ENCODE results near the gene PFN3. TPM values are rescaled to one million over a fixed set of nuclear protein-coding genes. Genes with fewer than 3 reads are reported as not detected.

PFN3 gene
- total and polyA plus RNA-seq, 8 donors = not detected

DNA sequence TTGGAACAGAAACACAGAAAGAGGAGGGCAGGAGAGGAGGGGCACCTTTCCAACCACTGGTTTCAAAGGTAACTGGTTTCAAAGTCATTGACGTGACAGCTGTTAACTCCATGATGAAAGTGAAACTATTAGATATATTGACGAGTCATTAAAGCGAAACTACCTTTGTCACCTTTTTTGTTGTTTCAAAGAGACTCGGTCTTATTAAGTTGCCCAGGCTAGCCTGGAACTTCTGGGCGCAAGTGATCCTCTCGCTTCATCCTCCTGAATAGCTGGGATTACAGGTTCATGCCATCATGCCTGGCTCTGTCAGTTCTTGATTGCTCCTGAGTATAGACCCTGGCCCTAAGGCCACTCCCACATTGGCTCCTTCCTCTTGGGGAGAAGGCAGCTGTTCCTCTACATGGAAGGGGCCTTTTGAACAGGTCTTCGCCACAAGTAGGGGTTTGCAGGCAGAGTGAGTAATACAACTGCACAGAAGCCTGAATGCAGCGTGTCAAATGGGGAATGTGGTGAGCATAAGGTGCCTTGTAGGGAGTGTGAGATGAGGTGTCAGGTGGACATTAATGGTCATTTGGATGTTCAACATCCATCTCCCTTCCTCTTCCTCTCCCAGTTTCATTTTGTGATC lies 12.3 kb upstream of the PFN3 start:
- Histone ChIP-seq H3K4me3 (no peak overlapping the region), H3K4me1 (peaks cover 0 to 6% (median 0%) of the 10 kb centered on the region in 4 donors), H3K27me3 (no peaks in the 10 kb centered on the region), H3K36me3 (no peaks in the 10 kb centered on the region), H3K27ac (peak overlapping the region in 1 of 5 donors; percentile 60), H3K9me3 (no peaks in the 10 kb centered on the region)
- WGBS, 5 donors = 60 to 72% (median 63%) methylated on average over 8 of the region's 8 CpGs
- intact Hi-C loops (cut with DNase I; ENCODE audit: low total_unique reads) = no loop called here
- no peak for TF ChIP-seq POLR2A (IDR thresholded peaks at IDR 0.05)
- no peak for DNase-seq

DNA sequence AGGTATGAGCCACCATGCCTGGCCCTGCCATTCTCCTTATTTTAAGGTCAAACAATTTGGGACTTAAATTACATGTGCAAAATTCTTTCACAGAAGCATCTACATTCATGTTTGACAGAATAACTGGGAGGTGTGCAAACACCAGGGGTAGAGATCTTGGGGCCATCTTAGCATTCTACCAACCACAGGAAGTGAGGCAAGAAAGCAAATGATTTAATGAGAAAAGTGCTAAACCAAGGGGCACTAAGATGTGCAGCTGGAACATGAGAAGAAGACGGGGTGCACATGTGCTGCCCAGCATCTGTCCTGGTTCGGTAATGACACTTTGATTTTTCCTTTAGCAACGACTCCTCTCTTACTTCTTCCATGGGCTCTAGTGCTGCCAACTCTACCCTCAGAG lies 10.1 kb upstream of the PFN3 start:
- peaks cover 0 to 3% (median 0%) of the 10 kb centered on the region in 4 donors for H3K4me1 ChIP-seq
- WGBS, 5 donors = 74 to 82% (median 79%) methylated on average over 3 of the region's 3 CpGs
- H3K4me3 ChIP-seq = no peak overlapping the region
- intact Hi-C loops (cut with DNase I; ENCODE audit: low total_unique reads) = no loop called here
- DNase-seq = no peak
- no peaks in the 10 kb centered on the region for H3K27me3 ChIP-seq
- H3K27ac ChIP-seq = no peak overlapping the region
- TF ChIP-seq EP300 (IDR thresholded peaks at IDR 0.05) = no peak
- no peak for TF ChIP-seq POLR2A (IDR thresholded peaks at IDR 0.05)
- TF ChIP-seq, protein P1, sequence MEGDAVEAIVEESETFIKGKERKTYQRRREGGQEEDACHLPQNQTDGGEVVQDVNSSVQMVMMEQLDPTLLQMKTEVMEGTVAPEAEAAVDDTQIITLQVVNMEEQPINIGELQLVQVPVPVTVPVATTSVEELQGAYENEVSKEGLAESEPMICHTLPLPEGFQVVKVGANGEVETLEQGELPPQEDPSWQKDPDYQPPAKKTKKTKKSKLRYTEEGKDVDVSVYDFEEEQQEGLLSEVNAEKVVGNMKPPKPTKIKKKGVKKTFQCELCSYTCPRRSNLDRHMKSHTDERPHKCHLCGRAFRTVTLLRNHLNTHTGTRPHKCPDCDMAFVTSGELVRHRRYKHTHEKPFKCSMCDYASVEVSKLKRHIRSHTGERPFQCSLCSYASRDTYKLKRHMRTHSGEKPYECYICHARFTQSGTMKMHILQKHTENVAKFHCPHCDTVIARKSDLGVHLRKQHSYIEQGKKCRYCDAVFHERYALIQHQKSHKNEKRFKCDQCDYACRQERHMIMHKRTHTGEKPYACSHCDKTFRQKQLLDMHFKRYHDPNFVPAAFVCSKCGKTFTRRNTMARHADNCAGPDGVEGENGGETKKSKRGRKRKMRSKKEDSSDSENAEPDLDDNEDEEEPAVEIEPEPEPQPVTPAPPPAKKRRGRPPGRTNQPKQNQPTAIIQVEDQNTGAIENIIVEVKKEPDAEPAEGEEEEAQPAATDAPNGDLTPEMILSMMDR (IDR thresholded peaks at IDR 0.05) = no peak
- TF ChIP-seq POLR2AphosphoS5 (IDR thresholded peaks at IDR 0.05) = no peak
- no peaks in the 10 kb centered on the region for H3K36me3 ChIP-seq
- no peaks in the 10 kb centered on the region for H3K9me3 ChIP-seq

DNA sequence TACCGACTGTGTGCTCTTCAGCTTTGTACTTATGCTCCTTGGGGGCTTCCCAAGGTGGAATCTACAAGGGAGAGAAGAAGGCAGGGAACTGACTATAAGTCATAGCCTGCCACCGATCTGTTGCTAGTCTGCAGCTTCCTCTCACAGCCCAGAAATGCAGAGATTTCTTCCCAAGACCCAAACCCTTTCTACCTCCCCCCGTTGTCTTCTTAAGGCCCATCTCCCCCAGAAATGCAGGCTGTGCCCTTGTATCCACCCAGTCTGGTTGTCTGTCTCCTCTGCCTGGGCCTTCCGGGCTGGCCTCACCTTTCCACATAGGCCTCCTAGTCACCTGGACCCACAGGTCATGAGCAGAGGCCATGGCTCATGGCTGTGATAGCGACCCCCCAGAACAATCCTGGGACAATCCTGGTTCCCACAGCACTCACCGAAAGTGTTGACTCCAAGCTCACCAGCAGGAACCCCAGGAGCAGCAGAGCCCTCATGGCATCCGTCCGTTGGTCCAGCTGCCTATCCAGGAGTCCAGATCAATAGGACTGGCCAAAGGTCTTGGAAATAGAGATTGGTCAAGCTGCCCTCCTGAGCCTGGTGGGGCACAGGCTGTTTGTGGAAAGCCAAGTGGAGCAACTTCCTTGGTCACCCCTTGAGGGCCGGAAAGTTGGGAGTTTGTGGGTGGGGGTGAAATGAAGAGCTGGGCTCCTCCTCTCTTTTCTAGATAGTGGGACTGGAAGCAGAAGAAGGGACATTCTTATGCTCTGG lies 8.8 kb upstream of the PFN3 start, which contains the start of gene F12:
TSS of gene F12 (minus strand) at position 522 of the 759 bp plus-strand sequence. CDS start at position 485, 37 bp downstream.
- H3K4me3 ChIP-seq = no peak within 1 kb of the TSS
- H3K4me1 ChIP-seq = peaks cover under 1 to 16% (median 9%) of the 10 kb centered on the region in 4 donors
- DNase-seq = no peak
- no peaks in the 10 kb centered on the region for H3K36me3 ChIP-seq
- no peaks in the 10 kb centered on the region for H3K9me3 ChIP-seq
- intact Hi-C loops (cut with DNase I; ENCODE audit: low total_unique reads) = no loop called here
- 87 to 92% (median 90%) methylated on average over 9 of the region's 9 CpGs for WGBS, 5 donors
- no peak within 1 kb of the TSS for H3K27ac ChIP-seq
- TF ChIP-seq, protein P1 (IDR thresholded peaks at IDR 0.05) = no peak
- TF ChIP-seq POLR2AphosphoS5 (IDR thresholded peaks at IDR 0.05) (no peak), POLR2A (IDR thresholded peaks at IDR 0.05) (no peak), EP300 (IDR thresholded peaks at IDR 0.05) (no peak)
- peaks cover 0 to 9% (median 0%) of the 10 kb centered on the region in 3 donors for H3K27me3 ChIP-seq

DNA sequence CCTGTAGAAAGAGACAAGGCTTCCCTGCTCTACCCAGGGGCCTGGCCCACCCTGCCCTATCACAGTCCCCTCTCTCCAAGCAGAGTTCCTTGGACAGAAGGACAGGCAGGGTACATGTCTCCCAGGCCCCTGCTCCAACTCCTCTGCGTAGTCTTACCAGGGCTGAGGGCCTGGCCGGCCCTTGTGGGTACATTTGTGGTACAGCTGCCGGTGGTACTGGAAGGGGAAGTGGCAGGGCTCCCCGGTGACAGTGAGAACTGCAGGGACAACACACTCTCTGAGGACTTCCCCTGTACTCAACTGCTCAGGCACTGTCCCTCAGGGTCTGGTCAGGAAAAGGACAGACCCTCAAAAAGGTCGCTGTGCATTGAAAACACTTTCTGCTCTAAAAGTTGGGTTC lies 5.3 kb upstream of the PFN3 start:
- Histone ChIP-seq H3K4me1 (peaks cover 22 to 39% (median 33%) of the 10 kb centered on the region in 4 donors), H3K27me3 (peaks cover 6 to 43% (median 31%) of the 10 kb centered on the region in 3 donors), H3K27ac (peak overlapping the region in 1 of 5 donors; percentile 14), H3K36me3 (no peaks in the 10 kb centered on the region), H3K4me3 (no peak overlapping the region), H3K9me3 (no peaks in the 10 kb centered on the region)
- DNase-seq = no peak
- intact Hi-C loops (cut with DNase I; ENCODE audit: low total_unique reads) = no loop called here
- TF ChIP-seq, protein P1 (IDR thresholded peaks at IDR 0.05) = no peak
- TF ChIP-seq POLR2A (IDR thresholded peaks at IDR 0.05) (no peak), EP300 (IDR thresholded peaks at IDR 0.05) (no peak), POLR2AphosphoS5 (IDR thresholded peaks at IDR 0.05) (no peak)
- WGBS, 5 donors = 65 to 84% (median 77%) methylated on average over 2 to 5 of the region's 5 CpGs

Data from stomach (tissue), 9 donors.